OCI-LY7 (cell line): ENCODE measurements around the gene MYH11.

ENCODE experiments used
- CTCF ChIP-seq: fragments of 200-600 bp; sonication (generic); conservative IDR thresholded peaks from 2 replicates; pipeline ENCODE4 v1.5.1; 2014; ENCODE audit warnings: mild to moderate bottlenecking, antibody characterized with exemption, low read length, moderate library complexity, mixed read lengths
- EZH2phosphoT487 ChIP-seq: fragments of 200-600 bp; sonication (generic); IDR thresholded peaks from 2 replicates; pipeline ENCODE4 v1.6.1; 2018; ENCODE audit warnings: low read depth, borderline replicate concordance, mild to moderate bottlenecking, mixed run types, antibody characterized with exemption, low read length, moderate library complexity, mixed read lengths

GRCh38 chr16:15783985-15784384, 72.8 kb downstream of the MYH11 start:
- TF ChIP-seq CTCF, result no peak
- TF ChIP-seq EZH2phosphoT487, result no peak
